Astrocyte (in vitro differentiated cells and primary cell): ENCODE data around the gene TNRC6A. TPM values are rescaled to one million over a fixed set of nuclear protein-coding genes. Genes with fewer than 3 reads are reported as not detected.

Experiments
- DNase-seq: peaks from one replicate; pipeline ENCODE4 v3.0.0-alpha.2; 2010; ENCODE audit warnings: low read depth
- FAIRE-seq: peaks from 2 replicates; lab custom pipeline; 2011; peaks lifted over from hg19 to GRCh38; lab: Jason Lieb, UNC
- H2AFZ ChIP-seq: 2 replicates; pipeline ENCODE4 v1.6.0; 2012; ENCODE audit warnings: low read depth, low read length, inconsistent platforms
- H3K27ac ChIP-seq: 2 replicates; pipeline ENCODE4 v1.5.1; 2011; ENCODE audit warnings: low read depth, low read length, inconsistent platforms
- H3K27me3 ChIP-seq: 2 replicates; pipeline ENCODE4 v1.6.0; 2011; ENCODE audit warnings: low read length, inconsistent platforms; ENCODE audit not compliant: insufficient read depth
- H3K36me3 ChIP-seq: 2 replicates; pipeline ENCODE4 v1.5.1; 2011; ENCODE audit warnings: low read length, inconsistent platforms; ENCODE audit not compliant: insufficient read depth
- H3K4me1 ChIP-seq: 2 replicates; pipeline ENCODE4 v1.5.1; 2011; ENCODE audit warnings: low read length, inconsistent platforms; ENCODE audit not compliant: insufficient read depth
- H3K4me2 ChIP-seq: 2 replicates; pipeline ENCODE4 v1.6.0; 2012; ENCODE audit warnings: low read length, inconsistent platforms
- H3K4me3 ChIP-seq: 2 replicates; pipeline ENCODE4 v1.5.1; 2011; ENCODE audit warnings: low read depth, mild to moderate bottlenecking, low read length, inconsistent platforms; ENCODE audit not compliant: insufficient read depth
- H3K79me2 ChIP-seq: 2 replicates; pipeline ENCODE4 v1.6.0; 2012; ENCODE audit warnings: mild to moderate bottlenecking, low read length, inconsistent platforms; ENCODE audit not compliant: insufficient read depth
- H3K9ac ChIP-seq: 2 replicates; pipeline ENCODE4 v1.6.0; 2012; ENCODE audit warnings: mild to moderate bottlenecking, low read length, inconsistent platforms
- H3K9me3 ChIP-seq: 2 replicates; pipeline ENCODE4 v1.5.1; 2012; ENCODE audit warnings: low read depth, mild to moderate bottlenecking, low read length, inconsistent platforms; ENCODE audit not compliant: insufficient read depth
- H4K20me1 ChIP-seq: 2 replicates; pipeline ENCODE4 v1.6.0; 2012; ENCODE audit warnings: low read length, inconsistent platforms; ENCODE audit not compliant: insufficient read depth
- H3K27ac Mint-ChIP-seq: one replicate; pipeline ENCODE4 v1.8.0; 2021; ENCODE audit warnings: mild to moderate bottlenecking, mixed read lengths; ENCODE audit not compliant: unreplicated experiment
- H3K27me3 Mint-ChIP-seq: one replicate; pipeline ENCODE4 v1.8.0; 2021; ENCODE audit warnings: low read depth, mixed read lengths; ENCODE audit not compliant: unreplicated experiment
- H3K36me3 Mint-ChIP-seq: one replicate; pipeline ENCODE4 v1.8.0; 2021; ENCODE audit warnings: low read depth, mixed read lengths; ENCODE audit not compliant: unreplicated experiment
- H3K4me1 Mint-ChIP-seq: one replicate; pipeline ENCODE4 v1.8.0; 2021; ENCODE audit warnings: low read depth, mixed read lengths; ENCODE audit not compliant: unreplicated experiment
- H3K4me3 Mint-ChIP-seq: one replicate; pipeline ENCODE4 v1.8.0; 2021; ENCODE audit warnings: mild to moderate bottlenecking, moderate library complexity, mixed read lengths; ENCODE audit not compliant: unreplicated experiment
- H3K9me3 Mint-ChIP-seq: one replicate; pipeline ENCODE4 v1.8.0; 2021; ENCODE audit warnings: mild to moderate bottlenecking, mixed read lengths; ENCODE audit not compliant: unreplicated experiment
- EZH2 ChIP-seq: IDR thresholded peaks from 2 replicates; pipeline ENCODE4 v1.6.1; 2012; ENCODE audit warnings: mild to moderate bottlenecking, low read length, inconsistent platforms; ENCODE audit not compliant: insufficient read depth
- total RNA-seq: library from RNA; stranded (reverse); gene quantifications from 2 replicates; pipeline ENCODE4 v1.2.1, GENCODE V29; 2021
- TF ChIP-seq, protein P1 (sequence below): IDR thresholded peaks from 2 replicates; pipeline ENCODE4 v1.5.1; 2011; ENCODE audit warnings: low read depth, mild to moderate bottlenecking, inconsistent platforms, low read length, moderate library complexity; ENCODE audit not compliant: insufficient read depth

Gene TNRC6A
- total RNA-seq, 1 donor from 2014 or later = 51.1 TPM

DNA sequence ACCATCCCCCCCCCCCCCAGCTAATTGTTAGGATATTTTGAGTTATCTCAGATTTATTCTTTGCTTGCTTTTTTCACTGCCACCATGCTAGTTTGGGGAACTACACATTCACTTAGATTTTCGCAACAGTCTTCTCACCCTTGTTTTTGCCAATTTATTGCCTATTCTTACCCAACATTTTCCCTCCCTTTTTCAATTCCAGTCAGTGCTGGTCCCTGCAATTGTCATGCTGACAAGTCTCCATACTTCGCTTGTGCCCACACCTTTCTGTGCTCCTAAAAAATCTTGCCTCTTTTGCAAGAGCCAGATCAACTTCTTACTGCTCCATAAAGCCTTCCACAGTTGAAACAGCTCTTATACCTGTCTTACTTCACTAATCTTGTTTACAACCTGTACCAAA lies 16.3 kb downstream of the TNRC6A start:
- no peak overlapping the region for H3K4me3 Mint-ChIP-seq
- no peak for FAIRE-seq

DNA sequence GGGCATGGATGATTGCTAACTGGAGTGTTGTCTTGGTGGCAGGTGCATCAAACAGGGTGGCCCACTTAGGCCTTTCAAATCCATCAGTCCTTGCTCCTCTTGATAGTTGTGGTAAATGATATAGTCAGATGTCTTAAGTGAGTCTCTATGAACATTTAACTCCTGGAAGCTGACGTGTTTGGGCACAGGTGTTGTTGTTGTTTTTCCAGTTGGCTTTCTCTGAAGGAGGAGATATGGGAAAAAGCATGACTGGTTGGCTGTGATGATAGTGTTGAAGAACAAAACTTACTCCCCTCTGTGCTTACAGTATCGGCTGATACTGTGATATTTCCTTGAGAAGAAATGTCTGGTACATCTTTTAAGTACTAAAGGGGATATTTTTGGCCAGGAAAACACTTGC lies 18.0 kb downstream of the TNRC6A start:
- H3K4me1 Mint-ChIP-seq = peaks cover 46% of the 10 kb centered on the region
- Histone ChIP-seq H3K36me3 (peaks cover under 1% of the 10 kb centered on the region), H3K27me3 (no peaks in the 10 kb centered on the region), H3K27ac (peak overlapping the region; percentile 30), H3K9me3 (no peaks in the 10 kb centered on the region), H3K79me2 (peaks cover 98% of the 10 kb centered on the region), H4K20me1 (peaks cover 89% of the 10 kb centered on the region), H2AFZ (no peak overlapping the region), H3K4me1 (peaks cover 14% of the 10 kb centered on the region), H3K9ac (peak overlapping the region; percentile 0), H3K4me2 (peak overlapping the region; percentile 32), H3K4me3 (no peak overlapping the region)
- peak overlapping the region; percentile 12 for H3K27ac Mint-ChIP-seq
- no peak for TF ChIP-seq EZH2
- TF ChIP-seq, protein P1, sequence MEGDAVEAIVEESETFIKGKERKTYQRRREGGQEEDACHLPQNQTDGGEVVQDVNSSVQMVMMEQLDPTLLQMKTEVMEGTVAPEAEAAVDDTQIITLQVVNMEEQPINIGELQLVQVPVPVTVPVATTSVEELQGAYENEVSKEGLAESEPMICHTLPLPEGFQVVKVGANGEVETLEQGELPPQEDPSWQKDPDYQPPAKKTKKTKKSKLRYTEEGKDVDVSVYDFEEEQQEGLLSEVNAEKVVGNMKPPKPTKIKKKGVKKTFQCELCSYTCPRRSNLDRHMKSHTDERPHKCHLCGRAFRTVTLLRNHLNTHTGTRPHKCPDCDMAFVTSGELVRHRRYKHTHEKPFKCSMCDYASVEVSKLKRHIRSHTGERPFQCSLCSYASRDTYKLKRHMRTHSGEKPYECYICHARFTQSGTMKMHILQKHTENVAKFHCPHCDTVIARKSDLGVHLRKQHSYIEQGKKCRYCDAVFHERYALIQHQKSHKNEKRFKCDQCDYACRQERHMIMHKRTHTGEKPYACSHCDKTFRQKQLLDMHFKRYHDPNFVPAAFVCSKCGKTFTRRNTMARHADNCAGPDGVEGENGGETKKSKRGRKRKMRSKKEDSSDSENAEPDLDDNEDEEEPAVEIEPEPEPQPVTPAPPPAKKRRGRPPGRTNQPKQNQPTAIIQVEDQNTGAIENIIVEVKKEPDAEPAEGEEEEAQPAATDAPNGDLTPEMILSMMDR = no peak
- no peaks in the 10 kb centered on the region for H3K27me3 Mint-ChIP-seq
- FAIRE-seq = peak; percentile 58
- H3K4me3 Mint-ChIP-seq = peak overlapping the region; percentile 52
- no peaks in the 10 kb centered on the region for H3K36me3 Mint-ChIP-seq
- no peak for DNase-seq
- no peaks in the 10 kb centered on the region for H3K9me3 Mint-ChIP-seq

More for the DNA sequence above, 16.3 kb downstream of the TNRC6A start:
- no peak overlapping the region for H3K4me3 ChIP-seq
- H3K27me3 ChIP-seq = no peaks in the 10 kb centered on the region
- no peak overlapping the region for H3K9ac ChIP-seq
- TF ChIP-seq, protein P1 = no peak
- no peak for TF ChIP-seq EZH2
- no peaks in the 10 kb centered on the region for H3K9me3 ChIP-seq
- H2AFZ ChIP-seq = no peak overlapping the region
- H3K27ac ChIP-seq = no peak overlapping the region
- peaks cover 14% of the 10 kb centered on the region for H3K4me1 ChIP-seq
- H3K27ac Mint-ChIP-seq = no peak overlapping the region
- no peak overlapping the region for H3K4me2 ChIP-seq
- H3K9me3 Mint-ChIP-seq = no peaks in the 10 kb centered on the region
- no peaks in the 10 kb centered on the region for H3K27me3 Mint-ChIP-seq
- DNase-seq = no peak
- peaks cover 3% of the 10 kb centered on the region for H3K36me3 Mint-ChIP-seq
- H3K36me3 ChIP-seq = peaks cover 3% of the 10 kb centered on the region
- peaks cover 98% of the 10 kb centered on the region for H3K79me2 ChIP-seq
- peaks cover 45% of the 10 kb centered on the region for H3K4me1 Mint-ChIP-seq
- H4K20me1 ChIP-seq = peaks cover 93% of the 10 kb centered on the region

DNA sequence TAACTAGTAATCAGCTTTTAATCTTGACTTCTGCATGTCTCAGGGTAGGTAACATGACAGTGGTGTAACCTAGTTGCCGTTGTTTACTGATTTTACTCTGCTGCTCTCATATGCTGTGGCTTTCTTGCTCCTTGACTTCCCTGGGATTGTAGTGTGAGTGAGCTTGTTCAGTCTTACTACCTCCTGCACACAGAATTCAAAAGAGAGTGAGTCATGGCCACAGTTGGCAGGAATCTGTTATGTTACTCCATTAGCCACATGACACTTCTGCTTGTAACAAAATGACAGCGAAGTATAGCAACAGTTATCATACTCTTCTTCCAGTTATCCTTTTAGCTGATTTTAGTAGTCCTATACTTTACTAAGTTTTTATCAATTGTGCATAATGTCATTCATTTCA lies 18.8 kb downstream of the TNRC6A start:
- no peak overlapping the region for H2AFZ ChIP-seq
- no peaks in the 10 kb centered on the region for H3K36me3 ChIP-seq
- Mint-ChIP-seq H3K27ac (peak overlapping the region; percentile 4), H3K36me3 (no peaks in the 10 kb centered on the region), H3K4me3 (no peak overlapping the region), H3K4me1 (peaks cover 49% of the 10 kb centered on the region), H3K27me3 (no peaks in the 10 kb centered on the region), H3K9me3 (no peaks in the 10 kb centered on the region)
- H3K27me3 ChIP-seq = no peaks in the 10 kb centered on the region
- peak overlapping the region; percentile 30 for H3K27ac ChIP-seq
- H3K79me2 ChIP-seq = peaks cover 98% of the 10 kb centered on the region
- FAIRE-seq = peak; percentile 100
- H3K4me3 ChIP-seq = no peak overlapping the region
- peak overlapping the region; percentile 0 for H3K9ac ChIP-seq
- peaks cover 14% of the 10 kb centered on the region for H3K4me1 ChIP-seq
- DNase-seq = peak; percentile 95
- H4K20me1 ChIP-seq = peaks cover 88% of the 10 kb centered on the region
- H3K9me3 ChIP-seq = no peaks in the 10 kb centered on the region
- TF ChIP-seq EZH2 = no peak
- TF ChIP-seq, protein P1 = no peak
- H3K4me2 ChIP-seq = peak overlapping the region; percentile 32
